HUDEP-2 (cell line): ENCODE data around the gene PLEKHG3.

ENCODE experiments used
- DNase-seq, 76 experiments: peaks; one replicate each; lab custom pipeline; 2025; ENCODE audit not compliant: unreplicated experiment in 76 of 76; lab: John Stamatoyannopoulos, UW

PLEKHG3 gene

GRCh38 chr14:64706119-64706592, 1.9 kb downstream of the PLEKHG3 start:
- DNase-seq, result no peak

- DNase-seq, result no peak
Observed at GRCh38 chr14:64706593-64707193, 2.5 kb downstream of the PLEKHG3 start.

GRCh38 chr14:64707661-64708060, 3.4 kb downstream of the PLEKHG3 start:
- DNase-seq, result no peak

GRCh38 chr14:64708148-64709004, 4.2 kb downstream of the PLEKHG3 start:
- DNase-seq, result no peak

GRCh38 chr14:64709126-64709525, 4.9 kb downstream of the PLEKHG3 start:
- no peak for DNase-seq

- DNase-seq, result no peak
Observed at GRCh38 chr14:64711039-64711438, 6.8 kb downstream of the PLEKHG3 start.

GRCh38 chr14:64713677-64714076, 9.5 kb downstream of the PLEKHG3 start:
- no peak for DNase-seq

- DNase-seq, result no peak
Observed at GRCh38 chr14:64714432-64715025, 10.3 kb downstream of the PLEKHG3 start.

- no peak for DNase-seq
Observed at GRCh38 chr14:64715146-64715627, 11.0 kb downstream of the PLEKHG3 start.

GRCh38 chr14:64715628-64716412, 11.6 kb downstream of the PLEKHG3 start:
- no peak for DNase-seq

GRCh38 chr14:64717870-64718269, 13.6 kb downstream of the PLEKHG3 start:
- no peak for DNase-seq

- DNase-seq, result no peak
Observed at GRCh38 chr14:64718762-64719161, 14.5 kb downstream of the PLEKHG3 start.

GRCh38 chr14:64719601-64720000, 15.4 kb downstream of the PLEKHG3 start:
- DNase-seq, result no peak

GRCh38 chr14:64720131-64720576, 15.9 kb downstream of the PLEKHG3 start:
- DNase-seq, result no peak

- DNase-seq, result no peak
Observed at GRCh38 chr14:64721391-64721791, 17.2 kb downstream of the PLEKHG3 start.

- DNase-seq, result no peak
Observed at GRCh38 chr14:64721899-64722298, 17.7 kb downstream of the PLEKHG3 start.

- DNase-seq, result no peak
Observed at GRCh38 chr14:64722842-64723447, 18.7 kb downstream of the PLEKHG3 start.

- DNase-seq, result no peak
Observed at GRCh38 chr14:64723691-64724577, 19.7 kb downstream of the PLEKHG3 start.

GRCh38 chr14:64724578-64724930, 20.3 kb downstream of the PLEKHG3 start:
- DNase-seq, result no peak
